Neuronal stem cell (in vitro differentiated cells): ENCODE measurements around the gene PIBF1. TPM values are rescaled to one million over a fixed set of nuclear protein-coding genes. Genes with fewer than 3 reads are reported as not detected.

Experiments
- DNase-seq: peaks from one replicate; pipeline ENCODE4 v3.0.0-alpha.2; 2013; ENCODE audit warnings: low spot score
- H2AFZ ChIP-seq: one replicate; pipeline ENCODE4 v1.6.1; 2013; ENCODE audit warnings: mild to moderate bottlenecking, low read length, inconsistent platforms
- H2AK5ac ChIP-seq: 2 replicates; pipeline ENCODE4 v1.6.1; 2013; ENCODE audit warnings: low read depth, mild to moderate bottlenecking, inconsistent platforms, low read length, moderate library complexity, mixed read lengths
- H2BK120ac ChIP-seq: 2 replicates; pipeline ENCODE4 v1.6.1; 2013; ENCODE audit warnings: low read depth, mild to moderate bottlenecking, inconsistent platforms, low read length, moderate library complexity, mixed read lengths
- H2BK12ac ChIP-seq: one replicate; pipeline ENCODE4 v1.6.1; 2013; ENCODE audit warnings: low read length, inconsistent platforms
- H2BK15ac ChIP-seq: 2 replicates; pipeline ENCODE4 v1.6.1; 2013; ENCODE audit warnings: mild to moderate bottlenecking, low read length, inconsistent platforms, mixed read lengths
- H2BK5ac ChIP-seq: one replicate; pipeline ENCODE4 v1.6.1; 2013; ENCODE audit warnings: inconsistent platforms, mild to moderate bottlenecking, low read length, moderate library complexity
- H3K14ac ChIP-seq: one replicate; pipeline ENCODE4 v1.6.1; 2013; ENCODE audit warnings: low read length, inconsistent platforms
- H3K18ac ChIP-seq: 2 replicates; pipeline ENCODE4 v1.6.1; 2013; ENCODE audit warnings: low read length, inconsistent platforms
- H3K23ac ChIP-seq: 2 replicates; pipeline ENCODE4 v1.6.1; 2013; ENCODE audit warnings: low read depth, mild to moderate bottlenecking, mixed read lengths, low read length, inconsistent platforms; ENCODE audit not compliant: poor library complexity
- H3K27ac ChIP-seq: replicated peaks from 3 replicates; pipeline ENCODE4 v1.5.1; 2013; ENCODE audit warnings: low read length, inconsistent platforms
- H3K27me3 ChIP-seq, 3 experiments: 2 replicates each; pipeline ENCODE4 v1.6.1; 2013; ENCODE audit warnings: low read length in 3 of 3, mild to moderate bottlenecking in 2 of 3, inconsistent platforms in 1 of 3, low read depth in 1 of 3, mixed read lengths in 1 of 3, moderate library complexity in 1 of 3; ENCODE audit not compliant: control insufficient read depth in 3 of 3, insufficient read depth in 3 of 3
- H3K36me3 ChIP-seq, 2 donors: replicated peaks in 1 of 2; 2 replicates each; pipeline ENCODE4 v1.6.1; 2013; ENCODE audit warnings: low read length in 2 of 2; ENCODE audit not compliant: control insufficient read depth in 2 of 2, insufficient read depth in 2 of 2
- H3K4ac ChIP-seq: 2 replicates; pipeline ENCODE4 v1.6.1; 2013; ENCODE audit warnings: inconsistent platforms, mild to moderate bottlenecking, low read length, moderate library complexity
- H3K4me1 ChIP-seq, 2 donors: 1 replicate in 1 of 2; 2 replicates in 1 of 2; pipeline ENCODE4 v1.6.1; 2013; ENCODE audit warnings: low read length in 2 of 2, low read depth in 1 of 2; ENCODE audit not compliant: control insufficient read depth in 2 of 2, insufficient read depth in 1 of 2
- H3K4me2 ChIP-seq: one replicate; pipeline ENCODE4 v1.6.1; 2013; ENCODE audit warnings: mild to moderate bottlenecking, low read length, inconsistent platforms; ENCODE audit not compliant: insufficient read depth, poor library complexity, severe bottlenecking
- H3K4me3 ChIP-seq, 2 donors: 2 replicates each; pipeline ENCODE4 v1.5.1; 2013; ENCODE audit warnings: low read length in 2 of 2, mild to moderate bottlenecking in 2 of 2, inconsistent platforms in 1 of 2, moderate library complexity in 1 of 2
- H3K79me1 ChIP-seq: one replicate; pipeline ENCODE4 v1.6.1; 2013; ENCODE audit warnings: low read depth, mild to moderate bottlenecking, inconsistent platforms, low read length, moderate library complexity
- H3K9ac ChIP-seq: one replicate; pipeline ENCODE4 v1.6.1; 2013; ENCODE audit warnings: mild to moderate bottlenecking, low read depth, low read length, inconsistent platforms; ENCODE audit not compliant: poor library complexity
- H3K9me3 ChIP-seq, 2 donors: replicated peaks in 1 of 2; 2 replicates each; pipeline versions ENCODE3 to v1.6.1; 2013; ENCODE audit warnings: low read length in 2 of 2, mild to moderate bottlenecking in 2 of 2, inconsistent platforms in 1 of 2, low read depth in 1 of 2, mixed read lengths in 1 of 2, moderate library complexity in 1 of 2; ENCODE audit not compliant: control insufficient read depth in 2 of 2, insufficient read depth in 1 of 2
- H4K8ac ChIP-seq: one replicate; pipeline ENCODE4 v1.6.1; 2013; ENCODE audit warnings: low read depth, mild to moderate bottlenecking, inconsistent platforms, low read length, moderate library complexity
- H4K91ac ChIP-seq: one replicate; pipeline ENCODE4 v1.6.1; 2013; ENCODE audit warnings: low read length, low read depth, mild to moderate bottlenecking, inconsistent platforms; ENCODE audit not compliant: poor library complexity
- WGBS, 2 donors: extraction: QIAGEN DNeasy Blood & Tissue Kit; methylation state at CpG; one replicate each; pipeline ENCODE4 v1.1.7; 2013; ENCODE audit warnings: missing lambda C conversion rate in 2 of 2, mixed read lengths in 1 of 2; ENCODE audit not compliant: insufficient read length in 2 of 2, insufficient replicate concordance in 1 of 2; ENCODE audit errors: extremely low coverage in 2 of 2; 5-methylcytosine and 5-hydroxymethylcytosine counted together
- small RNA-seq: library from polyadenylated mRNA; stranded (forward); fragments of <200 nt; extraction: miRNeasy Mini kit (QIAGEN cat#:217004); gene quantifications from one replicate; pipeline ENCODE3, GENCODE V24; 2013; ENCODE audit not compliant: insufficient read depth

The PIBF1 gene

GRCh38 chr13:73065036-73065435 lies 283.1 kb downstream of the PIBF1 start:
- DNase-seq, result no peak
- H2BK12ac ChIP-seq, result no peak overlapping the region
- H2BK5ac ChIP-seq, result no peak overlapping the region
- H2BK15ac ChIP-seq, result no peak overlapping the region
- H3K9ac ChIP-seq, result no peak overlapping the region
- no peak overlapping the region for H4K8ac ChIP-seq
- no peak overlapping the region for H2AK5ac ChIP-seq
- no peaks in the 10 kb centered on the region for H3K36me3 ChIP-seq
- peaks cover 0 to 17% (median 13%) of the 10 kb centered on the region in 3 experiments for H3K27me3 ChIP-seq
- no peak overlapping the region for H3K18ac ChIP-seq
- H3K9me3 ChIP-seq, result no peaks in the 10 kb centered on the region
- peaks cover 3 to 5% of the 10 kb centered on the region in 2 donors for H3K4me1 ChIP-seq
- H3K4me3 ChIP-seq, result no peak overlapping the region
- H3K79me1 ChIP-seq, result no peaks in the 10 kb centered on the region
- WGBS, 2 donors, result no CpG with 5 or more reads among the region's 2 CpGs
- no peak overlapping the region for H2AFZ ChIP-seq
- no peak overlapping the region for H3K4ac ChIP-seq
- H2BK120ac ChIP-seq, result no peak overlapping the region
- no peak overlapping the region for H3K14ac ChIP-seq
- no peak overlapping the region for H3K27ac ChIP-seq
- H4K91ac ChIP-seq, result no peak overlapping the region
- H3K4me2 ChIP-seq, result no peak overlapping the region
- H3K23ac ChIP-seq, result no peak overlapping the region

GRCh38 chr13:73065665-73066340 lies 283.9 kb downstream of the PIBF1 start:
- H3K23ac ChIP-seq, result no peak overlapping the region
- no peaks in the 10 kb centered on the region for H3K79me1 ChIP-seq
- H3K27ac ChIP-seq, result no peak overlapping the region
- no peak for DNase-seq
- peaks cover 0 to 9% (median 5%) of the 10 kb centered on the region in 3 experiments for H3K27me3 ChIP-seq
- H3K9ac ChIP-seq, result no peak overlapping the region
- no peak overlapping the region for H2BK12ac ChIP-seq
- no peak overlapping the region for H4K91ac ChIP-seq
- no CpG with 5 or more reads among the region's 7 CpGs for WGBS, 2 donors
- H2BK120ac ChIP-seq, result no peak overlapping the region
- no peak overlapping the region for H3K4me3 ChIP-seq
- H2BK15ac ChIP-seq, result no peak overlapping the region
- no peaks in the 10 kb centered on the region for H3K9me3 ChIP-seq
- H2AFZ ChIP-seq, result no peak overlapping the region
- H2AK5ac ChIP-seq, result no peak overlapping the region
- peaks cover 3% of the 10 kb centered on the region in 2 donors for H3K4me1 ChIP-seq
- no peak overlapping the region for H3K4me2 ChIP-seq
- H4K8ac ChIP-seq, result no peak overlapping the region
- H3K4ac ChIP-seq, result no peak overlapping the region
- no peaks in the 10 kb centered on the region for H3K36me3 ChIP-seq
- no peak overlapping the region for H3K14ac ChIP-seq
- H3K18ac ChIP-seq, result no peak overlapping the region
- no peak overlapping the region for H2BK5ac ChIP-seq

Small RNAs within 50 kb of the gene (small RNA-seq; reads per million reads assigned to genes)
- not detected for gene RNU6-79P
